A549 (cell line): ENCODE results near the gene MINDY4. TPM values are rescaled to one million over a fixed set of nuclear protein-coding genes. Genes with fewer than 3 reads are reported as not detected.

Experiments
- ATAC-seq, 2 experiments: fragments of 200-7000 bp in 1 of 2; fragments of >200 bp in 1 of 2; cut with Nextera tagmentation in 1 of 2; cut with Tn5 transposase in 1 of 2; 3 replicates each; pipeline versions ENCODE4 v1.8.0 to v1.9.1; 2018 to 2020; ENCODE audit warnings: mild to moderate bottlenecking in 1 of 2, moderate library complexity in 1 of 2
- CTCF ChIA-PET: fragments of 300-600 bp; sonication (Branson Sonifier 250); formaldehyde crosslinking; extraction: SDS; loops from one replicate; lab custom pipeline; 2021; ENCODE audit warnings: antibody characterized with exemption, inconsistent platforms; lab: Yijun Ruan, JAX
- POLR2A ChIA-PET: fragments of 350-600 bp; formaldehyde crosslinking; extraction: SDS; loops from one replicate; lab custom pipeline; 2021; ENCODE audit warnings: antibody characterized with exemption, inconsistent platforms; lab: Yijun Ruan, JAX
- DNase-seq, 2 experiments: peaks; one replicate each; pipeline versions ENCODE4 v3.0.0 to v3.0.0-alpha.2; 2011 to 2016; ENCODE audit warnings: low read depth in 1 of 2, low spot score in 1 of 2
- FAIRE-seq: peaks from 2 replicates; lab custom pipeline; 2011; peaks lifted over from hg19 to GRCh38; lab: Jason Lieb, UNC
- H3K27ac ChIP-seq, 2 experiments: fragments of >200 bp; sonication (Bioruptor Twin); formaldehyde crosslinking; 3 replicates each; pipeline ENCODE4 v1.5.1; 2016 to 2017
- H3K4me1 ChIP-seq: fragments of >200 bp; sonication (Bioruptor Twin); formaldehyde crosslinking; 3 replicates; pipeline ENCODE4 v1.6.1; 2016
- H3K4me2 ChIP-seq: fragments of >200 bp; sonication (Bioruptor Twin); formaldehyde crosslinking; 3 replicates; pipeline ENCODE4 v1.6.1; 2016
- H3K4me3 ChIP-seq: fragments of >200 bp; sonication (Bioruptor Twin); formaldehyde crosslinking; 3 replicates; pipeline ENCODE4 v1.5.1; 2016
- H3K9me3 ChIP-seq: fragments of >200 bp; sonication (Bioruptor Twin); formaldehyde crosslinking; 3 replicates; pipeline ENCODE4 v1.6.1; 2016
- BCL3 ChIP-seq: fragments of >200 bp; sonication (Bioruptor Twin); formaldehyde crosslinking; IDR thresholded peaks from 3 replicates; pipeline ENCODE4 v1.6.1; 2016
- CEBPB ChIP-seq, 2 experiments: fragments of >200 bp in 1 of 2; sonication (Bioruptor Twin) in 1 of 2; formaldehyde crosslinking in 1 of 2; IDR thresholded peaks; 2 replicates each; pipeline ENCODE4 v1.6.1; 2012 to 2016
- CHD2 ChIP-seq: fragments of 150-350 bp; IDR thresholded peaks from 2 replicates; pipeline ENCODE4 v1.6.1; 2014; ENCODE audit warnings: low read length; ENCODE audit not compliant: partially characterized antibody
- CHD4 ChIP-seq: fragments of 200-600 bp; sonication (generic); IDR thresholded peaks from 2 replicates; pipeline ENCODE4 v1.6.1; 2016; ENCODE audit warnings: antibody characterized with exemption, mild to moderate bottlenecking, borderline replicate concordance
- EHF ChIP-seq: fragments of 250-450 bp; sonication (Bioruptor Pico); IDR thresholded peaks from 2 replicates; pipeline ENCODE4 v1.5.0; 2020; ENCODE audit warnings: mild to moderate bottlenecking
- ELK1 ChIP-seq: fragments of 150-350 bp; IDR thresholded peaks from 2 replicates; pipeline ENCODE4 v1.6.1; 2014; ENCODE audit warnings: low read depth, mild to moderate bottlenecking, low read length
- EP300 ChIP-seq, 2 experiments: fragments of >200 bp; sonication (Bioruptor Twin); formaldehyde crosslinking; IDR thresholded peaks; 2 replicates in 1 of 2; 3 replicates in 1 of 2; pipeline ENCODE4 v1.6.1; 2016 to 2017
- ESRRA ChIP-seq: fragments of 150-350 bp; IDR thresholded peaks from 2 replicates; pipeline ENCODE4 v1.6.1; 2014; ENCODE audit warnings: mild to moderate bottlenecking, low read length, borderline replicate concordance
- FOSL2 ChIP-seq, 2 experiments: fragments of 450-650 bp in 1 of 2; fragments of >200 bp in 1 of 2; sonication (Bioruptor Twin) in 1 of 2; formaldehyde crosslinking; IDR thresholded peaks; 2 replicates each; pipeline versions ENCODE4 v1.5.0 to v1.6.1; 2016 to 2020; ENCODE audit warnings: mild to moderate bottlenecking in 1 of 2, moderate library complexity in 1 of 2
- FOXS1 ChIP-seq: fragments of 250-450 bp; sonication (Bioruptor Pico); IDR thresholded peaks from 2 replicates; pipeline ENCODE4 v1.5.0; 2020; ENCODE audit warnings: mild to moderate bottlenecking, moderate library complexity
- HOXB5 ChIP-seq: fragments of 250-450 bp; sonication (Bioruptor Pico); IDR thresholded peaks from 2 replicates; pipeline ENCODE4 v1.5.0; 2020; ENCODE audit warnings: mild to moderate bottlenecking, moderate library complexity
- JUN ChIP-seq, 2 experiments: fragments of >200 bp; sonication (Bioruptor Twin); formaldehyde crosslinking; IDR thresholded peaks; 2 replicates in 1 of 2; 3 replicates in 1 of 2; pipeline ENCODE4 v1.6.1; 2016 to 2017
- JUNB ChIP-seq: fragments of >200 bp; sonication (Bioruptor Twin); formaldehyde crosslinking; IDR thresholded peaks from 2 replicates; pipeline ENCODE4 v1.6.1; 2016
- KDM1A ChIP-seq: fragments of 200-600 bp; sonication (generic); IDR thresholded peaks from 2 replicates; pipeline ENCODE4 v1.6.1; 2016; ENCODE audit warnings: low read depth, mild to moderate bottlenecking
- MAX ChIP-seq: IDR thresholded peaks from 2 replicates; pipeline ENCODE4 v1.6.1; 2012
- MAZ ChIP-seq: fragments of 150-350 bp; IDR thresholded peaks from 2 replicates; pipeline ENCODE4 v1.6.1; 2014; ENCODE audit warnings: antibody characterized with exemption, low read depth, low read length, borderline replicate concordance
- NFE2L2 ChIP-seq: fragments of 150-350 bp; conservative IDR thresholded peaks from 2 replicates; pipeline ENCODE4 v1.6.1; 2014; ENCODE audit warnings: low read length
- NR3C1 ChIP-seq: fragments of >200 bp; sonication (Bioruptor Twin); formaldehyde crosslinking; IDR thresholded peaks from 3 replicates; pipeline ENCODE4 v1.6.1; 2017
- PHF8 ChIP-seq: fragments of 200-600 bp; sonication (generic); IDR thresholded peaks from 2 replicates; pipeline ENCODE4 v1.6.1; 2016; ENCODE audit warnings: low read depth, mild to moderate bottlenecking, antibody characterized with exemption, moderate library complexity, borderline replicate concordance
- POLR2A ChIP-seq: IDR thresholded peaks from 2 replicates; pipeline ENCODE4 v1.6.1; 2012; ENCODE audit warnings: mild to moderate bottlenecking, low read length
- POLR2AphosphoS2 ChIP-seq: conservative IDR thresholded peaks from 2 replicates; pipeline ENCODE4 v1.6.1; 2012; ENCODE audit warnings: low read length, improper control_type of control experiment, inconsistent platforms
- RAD21 ChIP-seq, 2 experiments: fragments of >200 bp in 1 of 2; sonication (Bioruptor Twin) in 1 of 2; formaldehyde crosslinking in 1 of 2; IDR thresholded peaks in 1 of 2; conservative IDR thresholded peaks in 1 of 2; 2 replicates in 1 of 2; 3 replicates in 1 of 2; pipeline ENCODE4 v1.6.1; 2012 to 2018; ENCODE audit warnings: inconsistent platforms in 1 of 2
- RARB ChIP-seq: fragments of 250-450 bp; sonication (Bioruptor Pico); IDR thresholded peaks from 2 replicates; pipeline ENCODE4 v1.8.0; 2021; ENCODE audit warnings: mild to moderate bottlenecking, moderate library complexity
- RCOR1 ChIP-seq: fragments of 150-350 bp; IDR thresholded peaks from 2 replicates; pipeline ENCODE4 v1.6.1; 2014; ENCODE audit warnings: antibody characterized with exemption, low read length, low read depth
- SMC3 ChIP-seq: fragments of >200 bp; sonication (Bioruptor Twin); formaldehyde crosslinking; IDR thresholded peaks from 3 replicates; pipeline ENCODE4 v1.6.1; 2018; ENCODE audit warnings: inconsistent platforms
- TP53 ChIP-seq: fragments of 250-450 bp; sonication (Bioruptor Pico); IDR thresholded peaks from 2 replicates; pipeline ENCODE4 v1.5.0; 2021; ENCODE audit warnings: mild to moderate bottlenecking, moderate library complexity
- ZFP36 ChIP-seq: fragments of 450-650 bp; IDR thresholded peaks from 2 replicates; pipeline ENCODE4 v1.6.1; 2014; ENCODE audit warnings: borderline replicate concordance; ENCODE audit not compliant: partially characterized antibody
- ZNF302 ChIP-seq: fragments of 250-450 bp; sonication (Bioruptor Pico); IDR thresholded peaks from 2 replicates; pipeline ENCODE4 v1.9.0; 2021; ENCODE audit warnings: inconsistent platforms, mild to moderate bottlenecking, moderate library complexity
- WGBS: methylation state at CpG from one replicate; pipeline ENCODE4 v1.1.6; 2017; ENCODE audit errors: missing lambda C conversion rate; 5-methylcytosine and 5-hydroxymethylcytosine counted together
- polyA plus RNA-seq, 4 experiments: library from polyadenylated mRNA; depleted of rRNA in 3 of 4; stranded (reverse); fragments of >200 nt; fragmentation: RNase III in 1 of 4; extraction: RNeasy Plus Mini Kit Qiagen cat#74134 plus additional on column Dnase treatment in 1 of 4; gene quantifications; 2 replicates in 3 of 4; 3 replicates in 1 of 4; pipeline ENCODE4 v1.2.3, GENCODE V29; 2011 to 2017
- TF ChIP-seq, protein P1 (sequence below): IDR thresholded peaks from 2 replicates; pipeline ENCODE4 v1.6.1; 2012
- TF ChIP-seq, protein P2 (sequence below): IDR thresholded peaks from 2 replicates; pipeline ENCODE4 v1.6.1; 2012; ENCODE audit warnings: low read depth, borderline replicate concordance

Gene MINDY4
- polyA plus RNA-seq, 2 of the 4 experiments (the other 2 are of a cell fraction): 1.8 to 3.6 TPM

DNA sequence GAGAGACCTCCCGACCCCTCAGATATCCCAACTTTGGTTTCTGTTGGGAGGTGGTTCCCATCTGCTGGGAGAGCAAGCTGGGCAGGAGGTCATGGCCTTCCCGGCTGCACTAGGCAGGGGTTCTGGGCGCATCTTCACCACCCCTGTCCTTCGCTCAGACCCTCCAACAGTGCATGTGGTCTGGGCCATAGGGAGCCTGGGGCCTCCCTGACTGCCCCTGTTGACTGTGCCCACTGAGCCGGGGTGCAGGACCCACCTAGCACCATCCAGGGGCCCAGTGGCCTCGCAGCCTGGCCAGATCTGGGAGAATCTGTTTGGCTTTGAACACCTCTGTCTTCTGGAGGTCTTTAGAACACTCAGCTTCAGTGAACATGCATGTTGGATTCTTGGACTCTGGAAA, 38.0 kb upstream of the MINDY4 start:
- ATAC-seq: no peak
- no peak overlapping the region for H3K4me3 ChIP-seq
- 0 out of 3 replicates have a peak, but pooled peaks cover 4% of the 10 kb centered on the region for H3K9me3 ChIP-seq
- CTCF ChIA-PET: interaction anchor here (0.7 kb wide), 1 partner anchor 8 kb away, joined by 3 read pairs; no protein-coding TSS in a partner anchor
- TF ChIP-seq CEBPB (IDR thresholded peaks at IDR 0.05) (no peak), JUN (IDR thresholded peaks at IDR 0.05) (no peak), POLR2AphosphoS2 (no peak), NFE2L2 (no peak), EHF (no peak), JUNB (no peak), RARB (CRISPR knock-in tag) (no peak), ZFP36 (no peak), EP300 (IDR thresholded peaks at IDR 0.05) (no peak), ELK1 (no peak), CHD4 (no peak), MAX (no peak), HOXB5 (CRISPR knock-in tag) (no peak), ZNF302 (CRISPR knock-in tag) (no peak), POLR2A (no peak)
- TF ChIP-seq, protein P1, sequence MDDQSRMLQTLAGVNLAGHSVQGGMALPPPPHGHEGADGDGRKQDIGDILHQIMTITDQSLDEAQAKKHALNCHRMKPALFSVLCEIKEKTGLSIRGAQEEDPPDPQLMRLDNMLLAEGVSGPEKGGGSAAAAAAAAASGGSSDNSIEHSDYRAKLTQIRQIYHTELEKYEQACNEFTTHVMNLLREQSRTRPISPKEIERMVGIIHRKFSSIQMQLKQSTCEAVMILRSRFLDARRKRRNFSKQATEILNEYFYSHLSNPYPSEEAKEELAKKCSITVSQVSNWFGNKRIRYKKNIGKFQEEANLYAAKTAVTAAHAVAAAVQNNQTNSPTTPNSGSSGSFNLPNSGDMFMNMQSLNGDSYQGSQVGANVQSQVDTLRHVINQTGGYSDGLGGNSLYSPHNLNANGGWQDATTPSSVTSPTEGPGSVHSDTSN: no peak
- DNase-seq: no peak
- no peaks in the 10 kb centered on the region for H3K4me1 ChIP-seq
- POLR2A ChIA-PET: no interaction called here
- H3K4me2 ChIP-seq: no peak overlapping the region
- no peak for FAIRE-seq
- 47% methylated on average over 5 of the region's 6 CpGs for WGBS
- H3K27ac ChIP-seq: no peak overlapping the region

DNA sequence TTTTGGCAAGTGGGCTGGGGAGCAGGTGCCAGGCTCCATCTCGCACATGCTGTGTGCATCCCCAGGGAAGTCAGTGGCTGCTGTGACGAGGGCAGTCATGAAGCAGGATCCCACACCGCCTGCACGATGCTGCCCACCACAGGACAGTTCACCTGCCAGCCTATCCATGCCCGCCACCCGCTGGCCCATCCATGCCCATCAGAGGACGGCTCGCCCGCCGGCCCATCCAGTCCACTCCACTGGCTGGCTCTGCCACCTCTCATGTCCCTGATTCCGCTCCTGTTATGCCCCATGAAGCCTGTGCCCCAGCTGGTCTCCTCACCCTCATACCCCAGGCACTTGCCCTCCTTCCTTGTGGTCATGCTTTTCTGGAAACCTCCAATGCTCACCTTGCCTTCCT, 37.5 kb upstream of the MINDY4 start:
- Histone ChIP-seq H3K4me2 (no peak overlapping the region), H3K4me3 (no peak overlapping the region), H3K9me3 (0 out of 3 replicates have a peak, but pooled peaks cover 4% of the 10 kb centered on the region)
- ATAC-seq (no peak), FAIRE-seq (no peak), DNase-seq (no peak)
- CTCF ChIA-PET: no interaction called here
- 82% methylated on average over 11 of the region's 11 CpGs for WGBS
- TF ChIP-seq BCL3: no peak
- no peak for TF ChIP-seq HOXB5 (CRISPR knock-in tag)
- TF ChIP-seq, protein P2, sequence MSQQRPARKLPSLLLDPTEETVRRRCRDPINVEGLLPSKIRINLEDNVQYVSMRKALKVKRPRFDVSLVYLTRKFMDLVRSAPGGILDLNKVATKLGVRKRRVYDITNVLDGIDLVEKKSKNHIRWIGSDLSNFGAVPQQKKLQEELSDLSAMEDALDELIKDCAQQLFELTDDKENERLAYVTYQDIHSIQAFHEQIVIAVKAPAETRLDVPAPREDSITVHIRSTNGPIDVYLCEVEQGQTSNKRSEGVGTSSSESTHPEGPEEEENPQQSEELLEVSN: no peak
- TF ChIP-seq NR3C1: no peak
- TF ChIP-seq FOXS1: no peak
- TF ChIP-seq PHF8: no peak
- no peak for TF ChIP-seq KDM1A
- no peak for TF ChIP-seq RCOR1
- no peak for TF ChIP-seq EHF
- no peak for TF ChIP-seq CHD2
- no peak for TF ChIP-seq TP53 (CRISPR knock-in tag)
- no peak for TF ChIP-seq FOSL2 (IDR thresholded peaks at IDR 0.05)
- TF ChIP-seq FOSL2 (CRISPR knock-in tag; IDR thresholded peaks at IDR 0.05): no peak
- no peak for TF ChIP-seq MAZ
- no peak for TF ChIP-seq CEBPB (IDR thresholded peaks at IDR 0.05)
- TF ChIP-seq ESRRA: no peak
- no peak for TF ChIP-seq SMC3
- no peak for TF ChIP-seq RAD21 (conservative IDR thresholded peaks at IDR 0.05 in 1 of 2, IDR thresholded peaks at IDR 0.05 in 1 of 2)
- TF ChIP-seq JUN (IDR thresholded peaks at IDR 0.05): no peak
- TF ChIP-seq JUNB: no peak
- TF ChIP-seq, all 56 proteins: peak for 0
- Histone ChIP-seq H3K27ac (no peak overlapping the region), H3K4me1 (no peaks in the 10 kb centered on the region)
- POLR2A ChIA-PET: no interaction called here
